ENCODE measurements around the gene KLF3. TPM values are rescaled to one million over a fixed set of nuclear protein-coding genes. Genes with fewer than 3 reads are reported as not detected.

The KLF3 gene
- polyA plus RNA-seq, 1 experiment: 11.4 TPM

DNA sequence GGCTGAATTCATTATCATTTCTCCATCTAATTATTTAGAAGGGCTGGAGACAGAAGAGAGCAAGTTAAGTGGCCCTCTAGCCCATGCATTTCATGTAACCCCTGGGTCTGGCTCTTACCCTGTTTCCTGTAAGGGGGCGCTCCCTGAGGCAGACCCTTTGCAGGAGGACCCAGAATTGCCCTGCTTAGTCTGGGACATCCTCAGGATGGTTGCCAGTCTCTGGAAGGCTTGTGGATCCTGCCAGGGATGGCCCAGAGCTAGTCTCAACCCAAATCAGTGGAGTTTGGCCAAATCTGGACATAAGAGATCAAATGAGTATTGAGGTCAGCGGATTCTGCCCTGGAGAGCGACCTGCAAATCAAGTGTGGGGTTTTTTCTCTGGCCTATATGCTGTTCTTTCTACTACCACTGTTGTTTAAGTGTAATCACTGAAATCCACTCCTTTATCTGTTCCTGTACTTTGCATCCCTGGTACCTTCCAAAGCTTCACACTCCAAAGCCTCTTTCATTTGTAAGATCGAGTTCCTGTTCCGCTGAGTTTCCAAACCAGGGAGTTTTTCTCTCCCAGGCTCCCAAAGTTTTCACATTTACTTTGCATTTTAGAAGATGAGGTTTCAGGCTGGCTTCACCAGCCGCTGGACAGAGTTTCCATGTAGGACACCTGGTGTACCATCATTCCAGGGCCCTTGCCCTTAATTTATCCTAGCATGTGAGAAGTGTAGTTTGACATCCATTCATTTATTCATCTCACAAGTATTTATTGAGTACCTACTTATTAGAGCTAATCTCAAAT is 6.3 kb downstream of the KLF3 start:
- no peak overlapping the region for H3K4me3 ChIP-seq (ENCODE audit: low read depth, low read length)
- POLR2A ChIA-PET: no interaction called here
- CTCF ChIA-PET: interaction anchor here (0.8 to 1.5 kb wide), 4 partner anchors 61 to 490 kb away, joined by 3 to 4 read pairs (median 3); no protein-coding TSS in a partner anchor

GRCh38 chr4:38670939-38671591 is 7.1 kb downstream of the KLF3 start:
- no peak for TF ChIP-seq CTCF (IDR thresholded peaks at IDR 0.05; ENCODE audit: insufficient read depth, low read depth, low read length)
- no peak for DNase-seq (ENCODE audit: low read depth)
- POLR2A ChIA-PET: no interaction called here
- CTCF ChIA-PET: interaction anchor here (0.7 to 1.5 kb wide), 3 partner anchors 60 to 491 kb away, joined by 3 to 4 read pairs (median 3); no protein-coding TSS in a partner anchor
- no peaks in the 10 kb centered on the region for H3K27me3 ChIP-seq (ENCODE audit: control insufficient read depth, insufficient read depth, low read length)
- no peak overlapping the region for H3K4me3 ChIP-seq (ENCODE audit: low read depth, low read length)
- H3K36me3 ChIP-seq (ENCODE audit: control insufficient read depth, insufficient read depth, low read length): no peaks in the 10 kb centered on the region

More for the DNA sequence above, 6.3 kb downstream of the KLF3 start:
- Histone ChIP-seq H3K36me3 (ENCODE audit: control insufficient read depth, insufficient read depth, low read length) (no peaks in the 10 kb centered on the region), H3K27me3 (ENCODE audit: control insufficient read depth, insufficient read depth, low read length) (no peaks in the 10 kb centered on the region)
- DNase-seq (ENCODE audit: low read depth): no peak
- TF ChIP-seq CTCF (IDR thresholded peaks at IDR 0.05; ENCODE audit: insufficient read depth, low read depth, low read length): no peak

GRCh38 chr4:38671592-38671940 is 7.6 kb downstream of the KLF3 start:
- DNase-seq (ENCODE audit: low read depth): no peak
- POLR2A ChIA-PET: no interaction called here
- CTCF ChIA-PET: interaction anchor here (0.7 to 1.4 kb wide), 4 partner anchors 353 to 492 kb away, joined by 3 to 4 read pairs (median 3); no protein-coding TSS in a partner anchor
- no peak for TF ChIP-seq CTCF (IDR thresholded peaks at IDR 0.05; ENCODE audit: insufficient read depth, low read depth, low read length)
- no peak overlapping the region for H3K4me3 ChIP-seq (ENCODE audit: low read depth, low read length)
- no peaks in the 10 kb centered on the region for H3K27me3 ChIP-seq (ENCODE audit: control insufficient read depth, insufficient read depth, low read length)
- H3K36me3 ChIP-seq (ENCODE audit: control insufficient read depth, insufficient read depth, low read length): no peaks in the 10 kb centered on the region

DNA sequence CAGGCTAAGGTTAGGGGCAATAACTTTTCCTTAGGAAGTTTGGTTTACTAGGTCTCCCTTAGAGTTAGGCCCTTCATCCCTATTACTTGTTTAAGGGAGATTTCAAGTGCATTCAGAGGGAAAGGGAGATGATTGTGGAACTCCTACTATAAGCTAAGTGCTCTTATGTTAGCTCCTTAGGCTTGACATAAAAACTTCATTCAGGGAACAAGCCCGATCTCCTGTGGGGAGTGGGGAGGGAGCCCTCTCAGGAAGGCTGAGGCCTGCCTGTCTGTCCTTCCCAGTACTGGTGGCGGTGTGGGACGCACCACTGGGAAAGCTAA is 8.0 kb downstream of the KLF3 start:
- H3K4me3 ChIP-seq (ENCODE audit: low read depth, low read length): no peak overlapping the region

More for the DNA sequence above, 8.0 kb downstream of the KLF3 start:
- TF ChIP-seq CTCF (IDR thresholded peaks at IDR 0.05; ENCODE audit: insufficient read depth, low read depth, low read length): no peak
- Histone ChIP-seq H3K27me3 (ENCODE audit: control insufficient read depth, insufficient read depth, low read length) (no peaks in the 10 kb centered on the region), H3K36me3 (ENCODE audit: control insufficient read depth, insufficient read depth, low read length) (no peaks in the 10 kb centered on the region)
- ChIA-PET CTCF (interaction anchor here (1.2 to 1.4 kb wide), 2 partner anchors 353 to 492 kb away, joined by 3 to 4 read pairs; no protein-coding TSS in a partner anchor), POLR2A (no interaction called here)
- no peak for DNase-seq (ENCODE audit: low read depth)
